GM18909 (cell line): ENCODE data around the gene APOBR.
"Not testable (repeated sequence)": the region's sequence is repeated elsewhere in the genome, so short reads cannot be mapped to it uniquely, and the experiment has no call there.

Experiments used
- ATAC-seq: cut with Tn5 transposase; IDR thresholded peaks from one replicate; pipeline ENCODE4 v1.9.1; 2021; ENCODE audit warnings: mild to moderate bottlenecking; ENCODE audit not compliant: unreplicated experiment, poor library complexity

Gene APOBR

GRCh38 chr16:28526201-28527099 lies 32.0 kb downstream of the APOBR start:
- ATAC-seq: no peak

DNA sequence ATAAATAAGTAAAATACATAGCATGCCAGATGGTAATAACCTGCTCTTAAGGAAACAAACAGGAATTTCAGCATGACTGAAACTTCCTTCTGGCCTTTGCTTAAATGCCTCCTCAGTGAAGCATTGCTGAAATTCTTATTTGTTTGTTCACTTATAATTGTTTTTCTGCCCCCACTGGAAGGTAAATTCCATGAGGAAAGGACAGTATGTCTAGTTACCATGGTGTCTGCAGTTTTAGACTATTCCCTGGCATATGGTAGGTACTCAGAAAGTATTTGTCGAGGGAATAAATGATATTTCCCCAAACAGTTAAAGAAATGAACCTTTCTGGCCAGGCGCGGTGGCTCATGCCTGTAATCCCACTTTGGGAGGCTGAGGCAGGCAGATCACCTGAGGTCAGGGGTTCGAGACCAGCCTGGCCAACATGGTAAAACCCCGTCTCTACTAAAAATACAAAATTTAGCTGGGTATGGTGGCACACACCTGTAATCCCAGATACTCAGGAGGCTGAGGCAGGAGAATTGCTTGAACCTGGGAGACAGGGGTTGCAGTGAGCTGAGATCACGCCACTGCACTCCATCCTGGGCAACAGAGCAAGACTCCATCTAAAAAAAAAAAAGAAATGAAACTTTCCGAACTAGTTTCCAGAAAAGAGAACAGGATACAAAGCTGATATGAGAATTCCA lies 32.8 kb downstream of the APOBR start:
- ATAC-seq: not testable (repeated sequence)

DNA sequence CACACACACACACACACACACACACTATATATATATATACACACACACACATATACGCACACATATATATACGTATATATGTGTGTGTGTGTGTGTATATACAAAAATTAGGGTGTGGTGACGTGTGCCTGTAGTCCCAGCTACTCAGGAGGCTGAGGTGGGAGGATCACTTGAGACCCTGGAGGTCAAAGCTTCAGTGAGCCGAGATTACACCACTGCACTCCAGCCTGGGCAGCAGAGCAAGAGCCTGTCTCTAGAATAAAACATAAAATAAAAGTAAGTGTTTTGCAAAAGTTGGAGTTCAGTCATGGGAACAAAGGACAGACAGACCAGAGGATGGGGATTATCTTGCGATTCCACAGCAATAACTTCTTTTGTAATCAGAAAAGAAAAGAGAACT lies 33.5 kb downstream of the APOBR start:
- ATAC-seq: no peak

DNA sequence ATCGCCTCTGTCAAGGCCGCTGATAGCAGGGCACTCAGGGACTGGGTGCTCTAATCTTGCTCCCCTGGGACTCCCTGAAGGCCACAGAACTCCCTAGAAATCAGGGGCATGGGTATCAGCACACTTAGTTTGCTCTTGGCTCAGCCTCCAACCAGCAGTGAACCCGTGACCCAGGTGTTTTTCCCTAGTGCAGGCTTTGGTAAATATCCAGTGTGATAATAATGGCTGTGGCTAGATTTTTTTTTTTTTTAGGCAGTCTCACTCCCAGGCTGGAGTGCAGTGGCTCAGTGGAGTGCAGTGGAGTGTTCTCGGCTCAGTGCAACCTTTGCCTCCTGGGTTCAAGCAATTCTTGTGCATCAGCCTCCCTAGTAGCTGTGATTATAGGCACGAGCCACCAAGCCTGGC lies 34.0 kb downstream of the APOBR start:
- ATAC-seq: no peak

DNA sequence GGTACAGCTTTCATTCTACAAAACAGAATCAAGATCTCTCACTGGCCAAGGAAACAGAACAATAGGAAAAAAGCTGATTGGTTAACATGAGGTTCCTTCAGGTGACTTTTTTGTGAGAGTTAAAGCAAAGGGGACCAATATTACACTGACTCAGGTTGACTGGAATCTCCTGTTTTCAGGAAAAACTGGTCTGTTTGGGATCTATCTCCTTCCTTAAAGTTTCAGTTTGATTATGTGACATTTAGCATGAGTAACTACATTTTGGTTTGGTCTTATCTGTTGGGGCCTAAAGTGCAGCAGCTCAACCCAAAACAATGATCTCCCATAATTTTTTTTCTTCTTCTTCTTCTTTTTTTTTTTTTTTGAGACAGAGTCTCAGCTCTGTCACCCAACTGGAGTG lies 34.7 kb downstream of the APOBR start:
- no peak for ATAC-seq

- no peak for ATAC-seq
Measured at GRCh38 chr16:28531777-28532744, 37.6 kb downstream of the APOBR start.

GRCh38 chr16:28532940-28533647 lies 38.7 kb downstream of the APOBR start:
- ATAC-seq: no peak

GRCh38 chr16:28534542-28535373 lies 40.3 kb downstream of the APOBR start:
- no peak for ATAC-seq

GRCh38 chr16:28537076-28537475 lies 42.6 kb downstream of the APOBR start:
- ATAC-seq: no peak

- ATAC-seq: no peak
Measured at GRCh38 chr16:28537964-28538732, 43.7 kb downstream of the APOBR start.

DNA sequence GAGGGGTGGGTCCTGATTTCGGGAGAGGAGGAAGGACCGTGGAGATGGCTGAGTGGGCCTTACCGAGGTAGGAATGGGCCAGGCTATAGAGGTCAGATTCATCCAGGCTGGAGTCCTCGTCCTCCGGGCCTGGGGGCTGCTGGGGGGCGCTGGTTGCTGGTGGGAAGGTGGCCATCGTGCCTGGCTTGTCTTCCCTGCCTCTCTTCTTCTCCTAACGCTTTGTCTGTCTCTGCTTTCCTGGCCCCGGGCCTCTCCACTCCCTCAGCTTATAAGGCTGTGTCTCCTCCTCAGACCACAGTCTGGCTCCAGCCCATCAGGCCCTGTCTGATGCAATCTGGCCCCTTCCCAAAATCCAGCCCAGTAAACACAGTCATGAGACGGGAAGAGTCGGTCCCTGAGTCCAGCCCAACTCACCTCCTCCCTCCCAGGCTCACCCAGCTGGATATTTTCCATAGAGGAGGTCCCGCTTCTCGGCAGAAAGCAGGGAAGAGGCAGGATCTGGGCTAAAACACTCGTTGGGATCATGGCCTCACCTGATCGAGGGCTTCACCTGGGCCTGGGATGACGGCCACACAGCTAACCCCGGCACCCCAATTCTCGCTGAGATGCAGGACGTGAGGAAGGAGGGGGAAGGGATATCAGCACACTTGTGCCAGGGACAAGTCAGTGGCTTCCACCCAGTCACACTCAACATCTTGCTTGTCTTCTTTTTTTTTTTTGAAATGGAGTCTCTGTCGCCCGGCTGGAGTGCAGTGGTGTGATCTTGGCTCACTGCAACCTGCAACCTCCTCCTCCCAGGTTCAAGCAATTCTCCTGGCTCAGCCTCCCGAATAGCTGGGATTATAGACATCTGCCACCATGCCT lies 44.5 kb downstream of the APOBR start, which contains the start of gene NUPR1:
Gene NUPR1, minus strand, starts transcription at position 242 of the 864 bp plus-strand sequence. Its CDS starts 67 bp downstream, at position 175.
- no peak for ATAC-seq

GRCh38 chr16:28540346-28540745 lies 45.9 kb downstream of the APOBR start:
- ATAC-seq: no peak

- ATAC-seq: no peak
Measured at GRCh38 chr16:28542646-28543045, 48.2 kb downstream of the APOBR start.

DNA sequence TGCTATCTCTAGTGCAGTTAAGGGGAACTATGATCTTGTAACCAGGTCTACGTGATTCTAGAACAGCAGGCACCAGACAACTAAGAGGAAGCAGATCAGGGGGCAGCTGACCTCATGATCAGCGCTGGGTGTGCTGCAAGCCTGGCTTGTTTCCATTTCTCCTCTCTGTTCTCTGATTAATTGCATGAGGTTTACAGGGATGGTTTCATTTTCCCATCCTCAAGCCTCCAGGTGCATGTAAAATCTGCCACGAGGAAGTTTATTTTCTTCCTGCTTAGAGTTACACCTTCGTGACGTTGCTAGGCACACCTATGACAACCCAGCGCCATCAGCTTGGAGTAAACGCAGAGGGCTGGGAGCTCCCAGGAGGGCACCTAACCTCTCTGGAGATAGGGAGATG lies 48.6 kb downstream of the APOBR start:
- ATAC-seq: no peak

- ATAC-seq: no peak
Measured at GRCh38 chr16:28544998-28545397, 50.6 kb downstream of the APOBR start.

DNA sequence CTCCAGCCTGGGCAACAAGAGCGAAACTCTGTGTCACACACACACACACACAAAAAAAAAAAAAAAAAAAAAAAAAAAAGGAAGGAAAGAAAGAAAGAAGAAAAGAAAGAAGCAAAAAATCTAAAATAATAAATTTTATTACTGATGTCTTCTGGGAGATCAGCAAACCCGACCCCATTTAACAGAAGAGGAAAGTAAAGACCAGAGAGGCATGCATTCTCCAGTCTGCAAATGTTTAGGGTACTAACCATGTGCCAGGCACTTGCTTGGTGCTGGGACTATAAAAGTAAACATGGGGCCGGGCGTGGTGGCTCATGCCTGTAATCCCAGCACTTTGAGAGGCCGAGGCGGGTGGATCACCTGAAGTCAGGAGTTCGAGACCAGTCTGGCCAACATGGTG lies 51.5 kb downstream of the APOBR start:
- not testable (repeated sequence) for ATAC-seq

DNA sequence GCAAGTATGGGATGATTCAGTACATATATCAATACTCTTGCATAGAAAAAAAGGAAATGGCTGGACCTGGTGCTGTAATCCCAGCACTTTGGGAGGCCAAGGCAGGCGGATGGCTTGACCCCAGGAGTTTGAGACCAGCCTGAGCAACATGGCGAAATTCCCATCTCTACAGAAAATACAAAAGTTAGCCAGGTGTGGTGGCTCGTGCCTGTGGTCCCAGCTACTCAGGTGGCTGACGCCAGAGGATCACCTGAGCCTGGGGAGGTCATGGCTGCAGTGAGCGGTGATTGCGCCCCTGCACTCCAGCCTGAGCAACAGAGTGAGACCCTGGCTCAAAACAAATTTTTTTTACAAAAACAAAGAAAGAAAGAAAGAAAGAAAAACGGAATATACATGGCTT lies 52.2 kb downstream of the APOBR start:
- no peak for ATAC-seq
